Fibroblast of pulmonary artery (primary cell): ENCODE data around the gene TDP1.
"Not testable (repeated sequence)": the region's sequence is repeated elsewhere in the genome, so short reads cannot be mapped to it uniquely, and the experiment has no call there.

Experiments used
- DNase-seq: peaks from one replicate; pipeline ENCODE4 v3.0.0-alpha.2; 2010; ENCODE audit warnings: low read depth
- H3K4me3 ChIP-seq: replicated peaks from 2 replicates; pipeline ENCODE4 v1.5.1; 2011; ENCODE audit warnings: low read depth, mild to moderate bottlenecking, control low read depth, low read length, moderate library complexity
- TF ChIP-seq, protein P1 (sequence below): IDR thresholded peaks from 2 replicates; pipeline ENCODE4 v1.5.1; 2011; ENCODE audit warnings: mild to moderate bottlenecking, control low read depth, low read length, inconsistent platforms; ENCODE audit errors: missing control alignments

Gene TDP1

DNA sequence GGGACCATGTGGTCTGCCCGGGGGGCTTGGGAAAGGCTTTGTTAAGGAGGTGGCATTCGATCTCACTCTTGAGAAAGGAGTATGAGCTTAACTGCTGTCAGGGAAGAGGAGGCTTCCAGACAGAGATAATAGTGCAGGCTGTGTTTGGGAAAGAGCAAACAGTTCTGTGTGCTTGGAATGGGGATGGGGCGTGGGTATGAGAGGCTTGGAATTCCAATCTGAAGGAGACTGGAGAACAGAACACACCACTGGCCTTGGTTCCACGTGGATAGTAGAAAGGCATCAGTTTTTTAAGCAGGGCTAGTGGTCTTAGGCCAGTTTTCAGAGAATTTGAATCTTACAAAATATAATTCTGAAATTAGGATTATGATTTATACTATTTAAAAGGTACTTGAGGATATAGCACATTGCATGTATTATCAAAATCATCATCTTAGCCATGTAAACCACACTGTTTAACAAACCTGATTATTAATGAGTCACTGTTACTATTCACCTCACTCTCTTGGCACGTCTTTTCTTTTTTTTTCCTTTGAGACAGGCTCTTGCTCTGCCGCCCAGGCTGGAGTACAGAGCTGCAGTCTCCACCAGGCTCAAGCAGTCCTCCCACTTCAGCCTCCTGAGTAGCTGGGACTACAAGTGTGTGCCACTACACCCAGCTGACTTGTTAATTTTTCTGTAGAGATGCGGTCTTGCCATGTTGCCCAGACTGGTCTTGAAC is 67.6 kb downstream of the TDP1 start:
- peak; percentile 24 for DNase-seq
- TF ChIP-seq, protein P1, sequence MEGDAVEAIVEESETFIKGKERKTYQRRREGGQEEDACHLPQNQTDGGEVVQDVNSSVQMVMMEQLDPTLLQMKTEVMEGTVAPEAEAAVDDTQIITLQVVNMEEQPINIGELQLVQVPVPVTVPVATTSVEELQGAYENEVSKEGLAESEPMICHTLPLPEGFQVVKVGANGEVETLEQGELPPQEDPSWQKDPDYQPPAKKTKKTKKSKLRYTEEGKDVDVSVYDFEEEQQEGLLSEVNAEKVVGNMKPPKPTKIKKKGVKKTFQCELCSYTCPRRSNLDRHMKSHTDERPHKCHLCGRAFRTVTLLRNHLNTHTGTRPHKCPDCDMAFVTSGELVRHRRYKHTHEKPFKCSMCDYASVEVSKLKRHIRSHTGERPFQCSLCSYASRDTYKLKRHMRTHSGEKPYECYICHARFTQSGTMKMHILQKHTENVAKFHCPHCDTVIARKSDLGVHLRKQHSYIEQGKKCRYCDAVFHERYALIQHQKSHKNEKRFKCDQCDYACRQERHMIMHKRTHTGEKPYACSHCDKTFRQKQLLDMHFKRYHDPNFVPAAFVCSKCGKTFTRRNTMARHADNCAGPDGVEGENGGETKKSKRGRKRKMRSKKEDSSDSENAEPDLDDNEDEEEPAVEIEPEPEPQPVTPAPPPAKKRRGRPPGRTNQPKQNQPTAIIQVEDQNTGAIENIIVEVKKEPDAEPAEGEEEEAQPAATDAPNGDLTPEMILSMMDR, result no peak

DNA sequence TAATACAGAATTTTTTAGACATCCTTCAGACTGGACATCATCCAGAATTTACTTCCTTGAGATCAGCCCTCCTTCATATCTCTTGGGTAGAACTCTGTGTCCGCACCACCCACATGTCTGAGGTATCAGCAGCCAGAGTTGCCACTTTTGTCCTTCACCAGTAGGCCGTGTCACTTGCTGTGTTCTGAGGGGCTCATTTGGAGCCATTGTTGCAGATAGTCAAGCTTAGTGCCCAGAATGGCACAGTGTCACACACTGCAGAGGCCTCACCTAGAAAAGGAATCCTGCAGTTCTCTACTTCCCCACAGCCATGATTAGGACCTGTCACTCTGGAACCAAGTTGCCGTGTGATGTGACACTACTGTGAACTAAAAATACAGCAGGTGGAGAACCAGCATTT is 69.2 kb downstream of the TDP1 start:
- no peak overlapping the region for H3K4me3 ChIP-seq
- TF ChIP-seq, protein P1, result no peak
- DNase-seq, result no peak

More for the DNA sequence above, 67.6 kb downstream of the TDP1 start:
- no peak overlapping the region for H3K4me3 ChIP-seq

DNA sequence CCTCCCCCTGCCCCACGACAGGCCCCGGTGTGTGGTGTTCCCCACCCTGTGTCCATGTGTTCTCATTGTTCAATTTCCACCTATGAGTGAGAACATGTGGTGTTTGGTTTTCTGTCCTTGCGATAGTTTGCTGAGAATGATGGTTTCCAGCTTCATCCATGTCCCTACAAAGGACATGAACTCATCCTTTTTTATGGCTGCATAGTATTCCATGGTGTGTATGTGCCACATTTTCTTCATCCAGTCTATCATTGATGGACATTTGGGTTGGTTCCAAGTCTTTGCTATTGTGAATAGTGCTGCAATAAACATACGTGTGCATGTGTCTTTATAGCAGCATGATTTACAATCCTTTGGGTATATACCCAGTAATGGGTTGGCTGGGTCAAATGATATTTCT is 70.9 kb downstream of the TDP1 start:
- not testable (repeated sequence) for DNase-seq, H3K4me3 ChIP-seq

DNA sequence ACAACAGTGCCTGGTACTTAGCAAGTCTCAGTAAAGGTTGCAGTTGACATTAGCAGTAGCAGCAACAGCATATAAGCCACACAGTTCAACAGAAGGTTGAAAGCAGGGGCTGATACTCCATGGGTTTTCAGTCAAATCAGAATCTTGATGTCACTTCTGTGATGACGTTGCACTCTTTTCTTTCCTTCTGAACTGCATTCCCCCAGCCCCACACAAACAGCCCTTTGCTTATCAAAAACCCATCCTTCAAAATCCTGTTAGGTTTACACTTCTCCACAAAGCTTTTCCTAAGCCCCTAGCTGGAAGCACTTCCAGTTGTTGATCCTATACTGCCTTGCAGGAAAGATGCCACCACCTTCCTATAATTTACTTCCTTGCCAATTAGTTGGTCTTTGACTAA is 72.1 kb downstream of the TDP1 start:
- H3K4me3 ChIP-seq, result no peak overlapping the region

DNA sequence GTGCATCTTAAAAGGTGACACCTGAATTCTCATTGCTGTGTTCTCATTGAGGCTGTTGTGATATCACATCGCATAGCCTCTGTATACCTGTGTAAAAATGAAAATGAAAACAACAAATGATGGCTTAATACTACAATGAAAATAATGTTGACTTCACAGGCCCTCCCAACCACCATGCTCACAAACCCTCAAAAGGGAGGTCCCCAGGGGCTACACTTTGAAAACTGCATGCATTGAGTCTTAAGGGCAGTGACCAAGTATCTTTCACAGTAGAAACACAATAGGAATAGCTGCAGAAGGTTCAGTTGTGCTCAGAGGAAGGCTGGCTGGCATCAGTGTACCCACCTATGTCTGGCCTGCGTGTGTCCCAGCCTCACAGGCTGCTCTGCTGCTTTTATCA is 78.4 kb downstream of the TDP1 start:
- DNase-seq, result no peak
- no peak overlapping the region for H3K4me3 ChIP-seq
- TF ChIP-seq, protein P1, result no peak

More for the DNA sequence above, 72.1 kb downstream of the TDP1 start:
- DNase-seq, result no peak
- TF ChIP-seq, protein P1, result no peak

DNA sequence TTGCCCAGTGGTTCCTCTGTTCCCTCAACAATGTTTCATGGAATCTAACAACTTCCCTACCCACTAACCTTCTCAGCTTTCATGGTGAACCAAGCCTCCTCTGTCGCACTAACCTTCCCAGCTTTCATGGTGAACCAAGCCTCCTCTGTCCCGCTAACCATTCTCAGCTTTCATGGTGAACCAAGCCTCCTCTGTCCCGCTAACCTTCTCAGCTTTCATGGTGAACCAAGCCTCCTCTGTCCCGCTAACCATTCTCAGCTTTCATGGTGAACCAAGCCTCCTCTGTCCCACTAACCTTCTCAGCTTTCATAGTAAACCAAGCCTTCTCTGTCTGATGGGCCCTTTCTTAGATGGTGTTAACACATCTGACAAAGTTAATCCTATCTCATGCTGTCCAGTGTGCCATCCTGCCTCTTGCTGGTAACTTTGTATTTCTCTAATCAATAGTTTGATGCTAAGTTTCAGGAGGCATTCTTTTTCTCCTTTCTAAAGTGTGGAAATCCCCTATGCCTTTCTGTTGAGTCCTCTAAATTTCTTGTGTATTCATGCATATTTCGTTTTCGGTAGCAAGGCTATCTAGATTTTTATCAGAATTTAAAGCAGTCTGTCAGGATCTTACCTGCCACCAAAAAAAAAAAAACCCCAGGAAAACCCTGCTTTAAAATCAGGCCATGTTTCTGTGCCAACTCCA is 79.3 kb downstream of the TDP1 start:
- DNase-seq, result no peak
- TF ChIP-seq, protein P1, result no peak
- no peak overlapping the region for H3K4me3 ChIP-seq

DNA sequence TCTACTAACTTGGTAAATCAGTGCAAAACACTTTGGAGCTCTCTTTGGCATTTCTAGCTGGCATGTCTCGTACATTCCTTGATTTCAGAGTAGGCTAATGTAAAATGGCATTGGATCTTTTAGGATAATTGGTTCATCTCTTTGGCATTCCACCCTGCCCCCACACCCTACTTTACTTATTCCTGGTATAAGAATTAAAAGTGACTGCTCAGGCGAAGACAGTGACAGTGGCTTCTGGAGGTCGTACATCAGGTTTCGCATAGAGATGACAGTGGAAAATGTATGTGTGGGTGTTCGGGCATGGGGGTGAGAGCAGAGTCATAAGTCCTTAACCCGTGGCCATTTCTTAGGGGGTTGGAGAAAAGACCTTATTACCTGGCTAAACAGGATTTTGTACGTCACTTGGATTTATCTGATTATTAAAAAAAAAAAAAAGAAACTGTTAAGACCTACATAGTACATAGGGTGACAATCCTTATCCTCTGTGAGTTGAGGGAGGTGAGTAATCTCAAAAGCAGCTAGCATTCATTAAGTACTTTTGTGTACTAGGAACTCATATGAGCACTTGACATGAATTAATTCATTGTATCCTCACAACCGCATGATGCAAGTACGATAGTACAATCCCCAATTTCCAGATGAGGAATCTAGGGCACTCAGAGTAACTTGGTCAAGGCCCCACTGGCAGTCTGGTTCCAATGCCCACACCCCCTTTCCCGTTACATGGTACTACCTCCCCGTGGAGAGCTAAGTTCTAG is 83.7 kb downstream of the TDP1 start:
- no peak overlapping the region for H3K4me3 ChIP-seq
- TF ChIP-seq, protein P1, result no peak
- no peak for DNase-seq
